GM12878 (cell line): Measurements from ENCODE around the gene PATZ1. TPM values are rescaled to one million over a fixed set of nuclear protein-coding genes. Genes with fewer than 3 reads are reported as not detected.

Source experiments
- ATAC-seq: fragments of 200-7000 bp; cut with Tn5 transposase; 3 replicates; pipeline ENCODE4 v1.9.1; 2020; ENCODE audit warnings: mild to moderate bottlenecking, moderate library complexity
- BruUV-seq: library from RNA; stranded (reverse); fragments of 400-500 nt; replicated peaks from 2 replicates; lab custom pipeline; 2021; lab: Mats Ljungman, UMichigan
- CTCF ChIA-PET: fragments of 300-600 bp; sonication (Branson Sonifier 250); formaldehyde crosslinking; extraction: SDS; loops from one replicate; lab custom pipeline; 2021; ENCODE audit warnings: inconsistent platforms; lab: Yijun Ruan, JAX
- POLR2A ChIA-PET: fragments of 350-600 bp; formaldehyde crosslinking; extraction: SDS; loops from one replicate; lab custom pipeline; 2021; ENCODE audit warnings: inconsistent platforms; lab: Charles Lee
- RAD21 ChIA-PET: fragments of 300-600 bp; sonication (Branson Sonifier 250); formaldehyde crosslinking; loops from one replicate; lab custom pipeline; 2023; ENCODE audit warnings: antibody characterized with exemption; ENCODE audit not compliant: unreplicated experiment; lab: Charles Lee
- SMC1A ChIA-PET: fragments of 300-600 bp; sonication (Branson Sonifier 250); formaldehyde crosslinking; loops from one replicate; lab custom pipeline; 2023; ENCODE audit not compliant: unreplicated experiment, uncharacterized antibody; lab: Charles Lee
- DNase-seq: peaks from one replicate; pipeline ENCODE4 v3.0.0-alpha.2; 2011; ENCODE audit warnings: low read depth, low spot score
- FAIRE-seq: peaks from 3 replicates; lab custom pipeline; 2011; peaks lifted over from hg19 to GRCh38; lab: Jason Lieb, UNC
- H2AFZ ChIP-seq: 2 replicates; pipeline ENCODE4 v1.6.0; 2011; ENCODE audit warnings: low read depth, low read length, control low read depth; ENCODE audit not compliant: control insufficient read depth
- H3K27ac ChIP-seq: 2 replicates; pipeline ENCODE4 v1.5.1; 2011; ENCODE audit warnings: control low read depth; ENCODE audit not compliant: control insufficient read depth, insufficient read depth
- H3K27me3 ChIP-seq, 2 experiments: replicated peaks in 1 of 2; 2 replicates each; pipeline versions ENCODE4 v1.6.0 to v1.6.1; 2011; ENCODE audit warnings: low read length in 1 of 2; ENCODE audit not compliant: control insufficient read depth in 2 of 2, insufficient read depth in 2 of 2
- H3K36me3 ChIP-seq, 2 experiments: 2 replicates each; pipeline ENCODE4 v1.5.1; 2011; ENCODE audit warnings: low read length in 1 of 2; ENCODE audit not compliant: control insufficient read depth in 2 of 2, insufficient read depth in 2 of 2
- H3K4me1 ChIP-seq: 2 replicates; pipeline ENCODE4 v1.6.1; 2011; ENCODE audit warnings: mild to moderate bottlenecking, low read length, moderate library complexity, mixed read lengths; ENCODE audit not compliant: control insufficient read depth, insufficient read depth
- H3K4me2 ChIP-seq: 2 replicates; pipeline ENCODE4 v1.6.0; 2011; ENCODE audit warnings: control low read depth; ENCODE audit not compliant: control insufficient read depth, insufficient read depth
- H3K4me3 ChIP-seq: fragments of 200-600 bp; sonication (generic); 2 replicates; pipeline ENCODE4 v1.5.1; 2016
- H3K79me2 ChIP-seq: 2 replicates; pipeline ENCODE4 v1.6.0; 2011; ENCODE audit warnings: low read length; ENCODE audit not compliant: control insufficient read depth, insufficient read depth
- H3K9ac ChIP-seq: 2 replicates; pipeline ENCODE4 v1.8.0; 2011; ENCODE audit warnings: low read length, control low read depth, mixed read lengths; ENCODE audit not compliant: control insufficient read depth, insufficient read depth
- H3K9me3 ChIP-seq: replicated peaks from 3 replicates; pipeline ENCODE4 v1.5.1; 2011; ENCODE audit warnings: mild to moderate bottlenecking, low read length; ENCODE audit not compliant: control insufficient read depth, insufficient read depth
- H4K20me1 ChIP-seq: 2 replicates; pipeline ENCODE4 v1.6.0; 2011; ENCODE audit not compliant: control insufficient read depth, insufficient read depth
- BCL11A ChIP-seq: IDR thresholded peaks from 2 replicates; pipeline ENCODE4 v1.6.1; 2011; ENCODE audit warnings: low read depth, low read length
- DPF2 ChIP-seq: fragments of 450-650 bp; IDR thresholded peaks from 2 replicates; pipeline ENCODE4 v1.6.1; 2017; ENCODE audit warnings: mild to moderate bottlenecking
- EED ChIP-seq: sonication (generic); IDR thresholded peaks from 2 replicates; pipeline ENCODE4 v1.6.1; 2016; ENCODE audit warnings: antibody characterized with exemption, low read depth
- FOXK2 ChIP-seq: fragments of 450-650 bp; IDR thresholded peaks from 2 replicates; pipeline ENCODE4 v1.6.1; 2017; ENCODE audit warnings: mild to moderate bottlenecking, moderate library complexity
- NFXL1 ChIP-seq: fragments of 450-650 bp; IDR thresholded peaks from 2 replicates; pipeline ENCODE4 v1.6.1; 2017; ENCODE audit warnings: antibody characterized with exemption, mild to moderate bottlenecking, borderline replicate concordance
- POU2F2 ChIP-seq: IDR thresholded peaks from 3 replicates; pipeline ENCODE4 v1.6.1; 2011; ENCODE audit warnings: low read depth, mild to moderate bottlenecking, low read length, borderline replicate concordance
- RAD21 ChIP-seq: IDR thresholded peaks from 2 replicates; pipeline ENCODE4 v1.6.1; 2011; ENCODE audit warnings: mild to moderate bottlenecking, low read depth, low read length, moderate library complexity; ENCODE audit not compliant: insufficient read depth
- RBBP5 ChIP-seq: fragments of 200-600 bp; sonication (generic); conservative IDR thresholded peaks from 2 replicates; pipeline ENCODE4 v1.6.1; 2016
- SIN3A ChIP-seq: IDR thresholded peaks from 2 replicates; pipeline ENCODE4 v1.6.1; 2012; ENCODE audit warnings: low read depth, low read length, improper control_type of control experiment
- SP1 ChIP-seq: IDR thresholded peaks from one replicate; pipeline ENCODE4 v1.6.1; 2011; ENCODE audit warnings: low read depth, low read length
- TARDBP ChIP-seq: IDR thresholded peaks from 2 replicates; pipeline ENCODE4 v1.6.1; 2016; ENCODE audit warnings: borderline replicate concordance
- WGBS: methylation state at CpG from one replicate; pipeline ENCODE4 v1.1.6; 2016; ENCODE audit warnings: low lambda C conversion rate; ENCODE audit not compliant: insufficient replicate concordance, insufficient coverage; ENCODE audit errors: missing lambda C conversion rate; 5-methylcytosine and 5-hydroxymethylcytosine counted together
- in situ Hi-C: fragments of 300-500 bp; cut with MboI; formaldehyde crosslinking; loops from 9 replicates; pipeline ENCODE4 v1.14.3; 2018; ENCODE audit warnings: mixed read lengths
- intact Hi-C: fragments of 100-400 bp; cut with micrococcal nuclease; formaldehyde crosslinking; loops from one replicate; pipeline ENCODE4 v1.14.2; 2022; ENCODE audit not compliant: unreplicated experiment
- polyA plus RNA-seq, 11 experiments: library from polyadenylated mRNA; depleted of rRNA in 4 of 11; unstranded in 6 of 11; stranded (reverse) in 5 of 11; fragments of >200 nt; fragmentation: Nextera tagmentation in 4 of 11; fragmentation: Illumina TruSeq in 1 of 11; extraction: Ambion mirVana in 4 of 11; extraction: Trizol in 1 of 11; gene quantifications; 1 replicate in 1 of 11; 2 replicates in 10 of 11; pipeline versions ENCODE4 v1.2.1 to v1.2.3, GENCODE V29; 2011 to 2016; ENCODE audit warnings: inconsistent platforms in 2 of 11, missing spikeins in 2 of 11, low read depth in 1 of 11
- total RNA-seq, 4 experiments: library from RNA; depleted of rRNA in 3 of 4; stranded (reverse); fragments of >200 nt in 3 of 4; fragmentation: Illumina TruSeq in 1 of 4; extraction: Trizol in 1 of 4; gene quantifications; 2 replicates each; pipeline versions ENCODE4 v1.2.1 to v1.2.3, GENCODE V29; 2013 to 2021
- TF ChIP-seq, protein P1 (sequence below): fragments of 450-650 bp; IDR thresholded peaks from 2 replicates; pipeline ENCODE4 v1.6.1; 2017; ENCODE audit warnings: mild to moderate bottlenecking
- TF ChIP-seq, protein P2 (sequence below): fragments of 450-650 bp; IDR thresholded peaks from 2 replicates; pipeline ENCODE4 v1.6.1; 2016; ENCODE audit warnings: mild to moderate bottlenecking, moderate library complexity, borderline replicate concordance
- TF ChIP-seq, protein P3 (sequence below), 3 experiments: IDR thresholded peaks in 2 of 3; conservative IDR thresholded peaks in 1 of 3; 2 replicates each; pipeline ENCODE4 v1.5.1; 2011; ENCODE audit warnings: low read depth in 3 of 3, low read length in 3 of 3, mild to moderate bottlenecking in 3 of 3, control low read depth in 2 of 3, moderate library complexity in 2 of 3, inconsistent platforms in 1 of 3, mixed read lengths in 1 of 3; ENCODE audit not compliant: control insufficient read depth in 2 of 3, insufficient read depth in 1 of 3; ENCODE audit errors: extremely low read depth in 1 of 3

PATZ1 gene
- total and polyA plus RNA-seq, 10 of the 15 experiments (the other 5 are each of a cell fraction or from before 2014, with no cell fraction given): 3.6 to 32.7 (median 13.9) TPM

DNA sequence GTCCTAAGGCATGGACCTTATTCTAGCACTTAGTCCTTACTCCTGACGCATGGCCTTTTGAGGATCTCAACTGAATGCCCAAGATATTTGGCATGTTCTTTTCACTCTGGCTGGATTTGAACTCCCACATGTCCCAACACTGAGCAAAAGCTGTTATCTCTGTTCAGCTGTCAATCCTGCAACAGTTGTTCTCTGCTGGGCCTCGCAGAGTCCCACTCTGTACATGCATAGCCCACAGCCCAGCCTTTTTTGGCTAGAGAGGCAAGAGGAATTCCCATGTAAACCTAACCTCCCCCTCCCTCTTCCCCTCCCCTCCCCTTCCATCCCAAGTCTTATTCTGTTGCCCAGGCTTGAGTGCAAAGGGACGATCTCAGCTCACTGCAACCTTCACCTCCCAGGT is 31.5 kb upstream of the PATZ1 start:
- H3K9ac ChIP-seq: no peak overlapping the region
- no peaks in the 10 kb centered on the region for H3K9me3 ChIP-seq
- POLR2A ChIA-PET: no interaction called here
- SMC1A ChIA-PET: interaction anchor here (0.6 kb wide), 1 partner anchor 11 kb away, joined by 3 read pairs; no protein-coding TSS in a partner anchor
- H3K27ac ChIP-seq: no peak overlapping the region
- no peaks in the 10 kb centered on the region for H4K20me1 ChIP-seq
- CTCF ChIA-PET: no interaction called here
- no peaks in the 10 kb centered on the region for H3K79me2 ChIP-seq
- intact Hi-C loops (no loop called here), in situ Hi-C loops (no loop called here)
- ATAC-seq: no peak
- no peaks in the 10 kb centered on the region for H3K27me3 ChIP-seq
- H3K4me2 ChIP-seq: no peak overlapping the region
- WGBS: 59% methylated on average over 3 of the region's 3 CpGs
- BruUV-seq: no TSS peak
- no peaks in the 10 kb centered on the region for H3K36me3 ChIP-seq
- FAIRE-seq: no peak
- H2AFZ ChIP-seq: no peak overlapping the region
- DNase-seq: no peak
- RAD21 ChIA-PET: no interaction called here
- no peaks in the 10 kb centered on the region for H3K4me1 ChIP-seq
- no peak overlapping the region for H3K4me3 ChIP-seq
- TF ChIP-seq, protein P1, sequence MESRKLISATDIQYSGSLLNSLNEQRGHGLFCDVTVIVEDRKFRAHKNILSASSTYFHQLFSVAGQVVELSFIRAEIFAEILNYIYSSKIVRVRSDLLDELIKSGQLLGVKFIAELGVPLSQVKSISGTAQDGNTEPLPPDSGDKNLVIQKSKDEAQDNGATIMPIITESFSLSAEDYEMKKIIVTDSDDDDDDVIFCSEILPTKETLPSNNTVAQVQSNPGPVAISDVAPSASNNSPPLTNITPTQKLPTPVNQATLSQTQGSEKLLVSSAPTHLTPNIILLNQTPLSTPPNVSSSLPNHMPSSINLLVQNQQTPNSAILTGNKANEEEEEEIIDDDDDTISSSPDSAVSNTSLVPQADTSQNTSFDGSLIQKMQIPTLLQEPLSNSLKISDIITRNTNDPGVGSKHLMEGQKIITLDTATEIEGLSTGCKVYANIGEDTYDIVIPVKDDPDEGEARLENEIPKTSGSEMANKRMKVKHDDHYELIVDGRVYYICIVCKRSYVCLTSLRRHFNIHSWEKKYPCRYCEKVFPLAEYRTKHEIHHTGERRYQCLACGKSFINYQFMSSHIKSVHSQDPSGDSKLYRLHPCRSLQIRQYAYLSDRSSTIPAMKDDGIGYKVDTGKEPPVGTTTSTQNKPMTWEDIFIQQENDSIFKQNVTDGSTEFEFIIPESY: no peak
- TF ChIP-seq, protein P2, sequence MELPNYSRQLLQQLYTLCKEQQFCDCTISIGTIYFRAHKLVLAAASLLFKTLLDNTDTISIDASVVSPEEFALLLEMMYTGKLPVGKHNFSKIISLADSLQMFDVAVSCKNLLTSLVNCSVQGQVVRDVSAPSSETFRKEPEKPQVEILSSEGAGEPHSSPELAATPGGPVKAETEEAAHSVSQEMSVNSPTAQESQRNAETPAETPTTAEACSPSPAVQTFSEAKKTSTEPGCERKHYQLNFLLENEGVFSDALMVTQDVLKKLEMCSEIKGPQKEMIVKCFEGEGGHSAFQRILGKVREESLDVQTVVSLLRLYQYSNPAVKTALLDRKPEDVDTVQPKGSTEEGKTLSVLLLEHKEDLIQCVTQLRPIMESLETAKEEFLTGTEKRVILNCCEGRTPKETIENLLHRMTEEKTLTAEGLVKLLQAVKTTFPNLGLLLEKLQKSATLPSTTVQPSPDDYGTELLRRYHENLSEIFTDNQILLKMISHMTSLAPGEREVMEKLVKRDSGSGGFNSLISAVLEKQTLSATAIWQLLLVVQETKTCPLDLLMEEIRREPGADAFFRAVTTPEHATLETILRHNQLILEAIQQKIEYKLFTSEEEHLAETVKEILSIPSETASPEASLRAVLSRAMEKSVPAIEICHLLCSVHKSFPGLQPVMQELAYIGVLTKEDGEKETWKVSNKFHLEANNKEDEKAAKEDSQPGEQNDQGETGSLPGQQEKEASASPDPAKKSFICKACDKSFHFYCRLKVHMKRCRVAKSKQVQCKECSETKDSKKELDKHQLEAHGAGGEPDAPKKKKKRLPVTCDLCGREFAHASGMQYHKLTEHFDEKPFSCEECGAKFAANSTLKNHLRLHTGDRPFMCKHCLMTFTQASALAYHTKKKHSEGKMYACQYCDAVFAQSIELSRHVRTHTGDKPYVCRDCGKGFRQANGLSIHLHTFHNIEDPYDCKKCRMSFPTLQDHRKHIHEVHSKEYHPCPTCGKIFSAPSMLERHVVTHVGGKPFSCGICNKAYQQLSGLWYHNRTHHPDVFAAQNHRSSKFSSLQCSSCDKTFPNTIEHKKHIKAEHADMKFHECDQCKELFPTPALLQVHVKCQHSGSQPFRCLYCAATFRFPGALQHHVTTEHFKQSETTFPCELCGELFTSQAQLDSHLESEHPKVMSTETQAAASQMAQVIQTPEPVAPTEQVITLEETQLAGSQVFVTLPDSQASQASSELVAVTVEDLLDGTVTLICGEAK: no peak
- no peak for TF ChIP-seq RBBP5
- no peak for TF ChIP-seq POU2F2
- no peak for TF ChIP-seq NFXL1
- no peak for TF ChIP-seq EED
- TF ChIP-seq RAD21: no peak
- TF ChIP-seq, protein P3, sequence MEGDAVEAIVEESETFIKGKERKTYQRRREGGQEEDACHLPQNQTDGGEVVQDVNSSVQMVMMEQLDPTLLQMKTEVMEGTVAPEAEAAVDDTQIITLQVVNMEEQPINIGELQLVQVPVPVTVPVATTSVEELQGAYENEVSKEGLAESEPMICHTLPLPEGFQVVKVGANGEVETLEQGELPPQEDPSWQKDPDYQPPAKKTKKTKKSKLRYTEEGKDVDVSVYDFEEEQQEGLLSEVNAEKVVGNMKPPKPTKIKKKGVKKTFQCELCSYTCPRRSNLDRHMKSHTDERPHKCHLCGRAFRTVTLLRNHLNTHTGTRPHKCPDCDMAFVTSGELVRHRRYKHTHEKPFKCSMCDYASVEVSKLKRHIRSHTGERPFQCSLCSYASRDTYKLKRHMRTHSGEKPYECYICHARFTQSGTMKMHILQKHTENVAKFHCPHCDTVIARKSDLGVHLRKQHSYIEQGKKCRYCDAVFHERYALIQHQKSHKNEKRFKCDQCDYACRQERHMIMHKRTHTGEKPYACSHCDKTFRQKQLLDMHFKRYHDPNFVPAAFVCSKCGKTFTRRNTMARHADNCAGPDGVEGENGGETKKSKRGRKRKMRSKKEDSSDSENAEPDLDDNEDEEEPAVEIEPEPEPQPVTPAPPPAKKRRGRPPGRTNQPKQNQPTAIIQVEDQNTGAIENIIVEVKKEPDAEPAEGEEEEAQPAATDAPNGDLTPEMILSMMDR (IDR thresholded peaks at IDR 0.05 in 2 of 3, conservative IDR thresholded peaks at IDR 0.05 in 1 of 3; ENCODE audit: control insufficient read depth in 2 of 3, extremely low read depth in 1 of 3, insufficient read depth in 1 of 3, low read depth in 3 of 3, low read length in 3 of 3): no peak
- no peak for TF ChIP-seq TARDBP
- TF ChIP-seq FOXK2: no peak
- no peak for TF ChIP-seq SIN3A
- no peak for TF ChIP-seq SP1
- no peak for TF ChIP-seq BCL11A
- no peak for TF ChIP-seq DPF2
